GM23338 (cell line): Measurements from ENCODE around the gene HIP1. TPM values are rescaled to one million over a fixed set of nuclear protein-coding genes. Genes with fewer than 3 reads are reported as not detected.
A peak's percentile ranks its signal among the peaks of the same experiment; 100 is the strongest.

ENCODE experiments used
- ATAC-seq: fragments of 200-7000 bp; cut with Tn5 transposase; 3 replicates; pipeline ENCODE4 v1.9.1; 2020
- DNase-seq: peaks from one replicate; pipeline ENCODE4 v3.0.0-alpha.2; 2015; ENCODE audit warnings: low spot score
- H2AFZ ChIP-seq: fragments of 200-600 bp; sonication (generic); 2 replicates; pipeline ENCODE4 v1.8.0; 2016; ENCODE audit warnings: antibody characterized with exemption, mild to moderate bottlenecking, moderate library complexity
- H3F3A ChIP-seq: fragments of 200-600 bp; sonication (generic); replicated peaks from 2 replicates; pipeline ENCODE4 v1.8.0; 2017; ENCODE audit warnings: antibody characterized with exemption, mixed run types, low read depth
- H3K27ac ChIP-seq: fragments of 200-600 bp; sonication (generic); 2 replicates; pipeline ENCODE4 v1.6.1; 2016; ENCODE audit warnings: low read depth
- H3K27me3 ChIP-seq: fragments of 200-600 bp; sonication (generic); 2 replicates; pipeline ENCODE4 v1.8.0; 2016; ENCODE audit warnings: mild to moderate bottlenecking, mixed run types, moderate library complexity; ENCODE audit not compliant: insufficient read depth
- H3K36me3 ChIP-seq: fragments of 200-600 bp; sonication (generic); 2 replicates; pipeline ENCODE4 v1.8.0; 2016; ENCODE audit warnings: mild to moderate bottlenecking; ENCODE audit not compliant: insufficient read depth
- H3K4me1 ChIP-seq: fragments of 200-600 bp; sonication (generic); 2 replicates; pipeline ENCODE4 v1.8.0; 2016; ENCODE audit warnings: mild to moderate bottlenecking, moderate library complexity; ENCODE audit not compliant: insufficient read depth
- H3K4me2 ChIP-seq: fragments of 200-600 bp; sonication (generic); 2 replicates; pipeline ENCODE4 v1.7.1; 2017; ENCODE audit warnings: mixed run types
- H3K4me3 ChIP-seq: fragments of 200-600 bp; sonication (generic); 2 replicates; pipeline ENCODE4 v1.6.1; 2016; ENCODE audit warnings: mixed run types
- H3K79me2 ChIP-seq: fragments of 200-600 bp; sonication (generic); replicated peaks from 2 replicates; pipeline ENCODE4 v1.8.0; 2017; ENCODE audit warnings: mild to moderate bottlenecking; ENCODE audit not compliant: insufficient read depth
- H3K9me2 ChIP-seq: fragments of 200-600 bp; sonication (generic); 2 replicates; pipeline ENCODE4 v1.8.0; 2017; ENCODE audit not compliant: insufficient read depth
- H4K20me1 ChIP-seq: fragments of 200-600 bp; sonication (generic); replicated peaks from 2 replicates; pipeline ENCODE4 v1.8.0; 2017; ENCODE audit warnings: mild to moderate bottlenecking; ENCODE audit not compliant: insufficient read depth
- H3K27ac Mint-ChIP-seq: 2 replicates; pipeline ENCODE4 v1.8.0; 2020; ENCODE audit warnings: inconsistent platforms, mild to moderate bottlenecking, moderate library complexity, mixed read lengths
- H3K27me3 Mint-ChIP-seq: 3 replicates; pipeline ENCODE4 v1.8.0; 2022; ENCODE audit warnings: low read depth, mild to moderate bottlenecking, moderate library complexity, mixed read lengths, inconsistent platforms; ENCODE audit not compliant: insufficient read depth, poor library complexity
- H3K36me3 Mint-ChIP-seq: 3 replicates; pipeline ENCODE4 v1.8.0; 2021; ENCODE audit warnings: low read depth, mild to moderate bottlenecking, inconsistent platforms, moderate library complexity, mixed read lengths
- H3K4me1 Mint-ChIP-seq: 3 replicates; pipeline ENCODE4 v1.8.0; 2020; ENCODE audit warnings: mild to moderate bottlenecking, inconsistent platforms, mixed read lengths
- H3K4me3 Mint-ChIP-seq: 3 replicates; pipeline ENCODE4 v1.8.0; 2021; ENCODE audit warnings: moderate library complexity, mild to moderate bottlenecking, inconsistent platforms, mixed read lengths
- H3K9me3 Mint-ChIP-seq: 3 replicates; pipeline ENCODE4 v1.8.0; 2020; ENCODE audit warnings: moderate library complexity, mild to moderate bottlenecking, inconsistent platforms, mixed read lengths
- CREB1 ChIP-seq: fragments of 250-450 bp; sonication (Bioruptor Pico); IDR thresholded peaks from 2 replicates; pipeline ENCODE4 v1.5.0; 2020; ENCODE audit warnings: low read depth, mild to moderate bottlenecking, moderate library complexity
- ETS1 ChIP-seq: IDR thresholded peaks from 2 replicates; pipeline ENCODE4 v1.6.1; 2016; ENCODE audit warnings: antibody characterized with exemption
- JUNB ChIP-seq: IDR thresholded peaks from one replicate; pipeline ENCODE4 v1.6.1; 2016; ENCODE audit warnings: antibody characterized with exemption; ENCODE audit not compliant: unreplicated experiment
- NANOG ChIP-seq: IDR thresholded peaks from 2 replicates; pipeline ENCODE4 v1.6.1; 2016; ENCODE audit warnings: antibody characterized with exemption, borderline replicate concordance
- POLR2AphosphoS5 ChIP-seq: IDR thresholded peaks from 2 replicates; pipeline ENCODE4 v1.6.1; 2016; ENCODE audit warnings: antibody characterized with exemption, low read depth
- REST ChIP-seq: IDR thresholded peaks from one replicate; pipeline ENCODE4 v1.6.1; 2018; ENCODE audit warnings: antibody characterized with exemption; ENCODE audit not compliant: unreplicated experiment
- ZNF114 ChIP-seq: fragments of 250-450 bp; sonication (Bioruptor Pico); IDR thresholded peaks from 2 replicates; pipeline ENCODE4 v1.5.0; 2020; ENCODE audit warnings: mild to moderate bottlenecking, moderate library complexity
- ZNF331 ChIP-seq: fragments of 250-450 bp; sonication (Bioruptor Pico); IDR thresholded peaks from 2 replicates; pipeline ENCODE4 v1.5.0; 2020; ENCODE audit warnings: low read depth, mild to moderate bottlenecking, moderate library complexity
- polyA plus RNA-seq: library from polyadenylated mRNA; unstranded; fragments of >200 nt; fragmentation: Nextera tagmentation; extraction: Ambion mirVana; gene quantifications from 2 replicates; pipeline ENCODE4 v1.2.1, GENCODE V29; 2016
- total RNA-seq: library from RNA; depleted of rRNA; stranded (reverse); fragments of >200 nt; shearing (Covaris generic); gene quantifications from 2 replicates; pipeline ENCODE4 v1.2.3, GENCODE V29; 2014

Gene HIP1
- total and polyA plus RNA-seq, 2 experiments from 2014 or later = 24.9 to 80.8 TPM

GRCh38 chr7:75658802-75659201, 79.9 kb downstream of the HIP1 start:
- H3K27me3 Mint-ChIP-seq = no peaks in the 10 kb centered on the region
- no peak overlapping the region for H3K27ac Mint-ChIP-seq
- no peak for DNase-seq
- Histone ChIP-seq H3K79me2 (no peaks in the 10 kb centered on the region), H4K20me1 (no peaks in the 10 kb centered on the region), H3K4me2 (no peak overlapping the region), H2AFZ (no peak overlapping the region), H3K4me3 (no peak overlapping the region), H3K9me2 (no peaks in the 10 kb centered on the region), H3K27me3 (no peaks in the 10 kb centered on the region), H3K27ac (0 out of 2 replicates have a peak overlapping the region, but pooled peaks have one; percentile 32), H3K4me1 (no peaks in the 10 kb centered on the region; the same call in 1 of the 2 replicates), H3K36me3 (no peaks in the 10 kb centered on the region), H3F3A (no peaks in the 10 kb centered on the region)
- H3K4me1 Mint-ChIP-seq = peaks cover 6% of the 10 kb centered on the region; the same call in 1 of the 3 replicates
- H3K9me3 Mint-ChIP-seq = no peaks in the 10 kb centered on the region; the same call in 2 of the 3 replicates
- no peaks in the 10 kb centered on the region for H3K36me3 Mint-ChIP-seq
- no peak overlapping the region for H3K4me3 Mint-ChIP-seq
- TF ChIP-seq REST = no peak
- no peak for TF ChIP-seq POLR2AphosphoS5
- no peak for TF ChIP-seq ZNF331 (CRISPR knock-in tag)
- ATAC-seq = no peak

GRCh38 chr7:75658369-75658768, 80.4 kb downstream of the HIP1 start:
- no peaks in the 10 kb centered on the region for H3K36me3 ChIP-seq
- no peaks in the 10 kb centered on the region for H4K20me1 ChIP-seq
- Mint-ChIP-seq H3K27me3 (no peaks in the 10 kb centered on the region), H3K4me1 (peaks cover 6% of the 10 kb centered on the region; the same call in 1 of the 3 replicates), H3K27ac (no peak overlapping the region), H3K9me3 (no peaks in the 10 kb centered on the region; the same call in 2 of the 3 replicates), H3K36me3 (no peaks in the 10 kb centered on the region), H3K4me3 (no peak overlapping the region)
- H3K4me3 ChIP-seq = no peak overlapping the region
- H3K79me2 ChIP-seq = no peaks in the 10 kb centered on the region
- H3K4me1 ChIP-seq = no peaks in the 10 kb centered on the region; the same call in 1 of the 2 replicates
- TF ChIP-seq JUNB = no peak
- no peak for TF ChIP-seq ZNF114 (CRISPR knock-in tag)
- TF ChIP-seq POLR2AphosphoS5 = no peak
- no peak for TF ChIP-seq ETS1
- TF ChIP-seq NANOG = no peak
- no peak for TF ChIP-seq CREB1 (CRISPR knock-in tag)
- no peak for TF ChIP-seq ZNF331 (CRISPR knock-in tag)
- no peak for DNase-seq
- no peaks in the 10 kb centered on the region for H3K9me2 ChIP-seq
- no peak overlapping the region for H3K4me2 ChIP-seq
- no peaks in the 10 kb centered on the region for H3K27me3 ChIP-seq
- no peak for ATAC-seq
- H2AFZ ChIP-seq = no peak overlapping the region
- no peaks in the 10 kb centered on the region for H3F3A ChIP-seq
- H3K27ac ChIP-seq = no peak overlapping the region
